BLaER1 (cell line): ENCODE measurements around the gene ZC3HAV1.

Source experiments
- H3K27ac ChIP-seq: shearing (Covaris generic); formaldehyde crosslinking; 2 replicates; pipeline ENCODE4 v1.8.1; 2022
- H3K27me3 ChIP-seq: shearing (Covaris generic); formaldehyde crosslinking; 2 replicates; pipeline ENCODE4 v1.8.1; 2022
- H3K36me3 ChIP-seq: shearing (Covaris generic); formaldehyde crosslinking; 2 replicates; pipeline ENCODE4 v1.8.1; 2022
- H3K4me1 ChIP-seq: shearing (Covaris generic); formaldehyde crosslinking; 2 replicates; pipeline ENCODE4 v1.8.1; 2022
- H3K4me2 ChIP-seq: shearing (Covaris generic); formaldehyde crosslinking; 2 replicates; pipeline ENCODE4 v1.8.1; 2022
- H3K4me3 ChIP-seq: shearing (Covaris generic); formaldehyde crosslinking; 2 replicates; pipeline ENCODE4 v1.8.1; 2022
- H3K9ac ChIP-seq: shearing (Covaris generic); formaldehyde crosslinking; 2 replicates; pipeline ENCODE4 v1.8.1; 2022
- H3K9me3 ChIP-seq: shearing (Covaris generic); formaldehyde crosslinking; 2 replicates; pipeline ENCODE4 v1.8.1; 2022
- H4K20me1 ChIP-seq: shearing (Covaris generic); formaldehyde crosslinking; 2 replicates; pipeline ENCODE4 v1.8.1; 2022
- Cebpa-rat ChIP-seq: shearing (Covaris generic); IDR thresholded peaks from 2 replicates; pipeline ENCODE4 v1.8.1; 2022

Gene ZC3HAV1

GRCh38 chr7:139124084-139124914 lies 14.8 kb upstream of the ZC3HAV1 start:
- Histone ChIP-seq H3K27ac (no peak overlapping the region), H4K20me1 (no peaks in the 10 kb centered on the region), H3K36me3 (no peaks in the 10 kb centered on the region), H3K4me2 (no peak overlapping the region), H3K27me3 (no peaks in the 10 kb centered on the region), H3K9me3 (no peaks in the 10 kb centered on the region), H3K9ac (no peak overlapping the region), H3K4me3 (no peak overlapping the region), H3K4me1 (no peaks in the 10 kb centered on the region)
- no peak for TF ChIP-seq Cebpa-rat

GRCh38 chr7:139119486-139119849 lies 9.9 kb upstream of the ZC3HAV1 start:
- Histone ChIP-seq H3K4me3 (no peak overlapping the region), H3K36me3 (no peaks in the 10 kb centered on the region), H3K4me1 (no peaks in the 10 kb centered on the region), H3K27ac (no peak overlapping the region), H3K9me3 (no peaks in the 10 kb centered on the region), H3K9ac (no peak overlapping the region), H3K27me3 (no peaks in the 10 kb centered on the region), H3K4me2 (no peak overlapping the region), H4K20me1 (no peaks in the 10 kb centered on the region)
- TF ChIP-seq Cebpa-rat = no peak

- no peak overlapping the region for H3K27ac ChIP-seq
Observed at GRCh38 chr7:139118805-139119485, 9.4 kb upstream of the ZC3HAV1 start.

GRCh38 chr7:139118234-139118804 lies 8.8 kb upstream of the ZC3HAV1 start:
- Histone ChIP-seq H3K27ac (no peak overlapping the region), H3K9me3 (no peaks in the 10 kb centered on the region), H3K4me1 (no peaks in the 10 kb centered on the region), H3K4me2 (no peak overlapping the region), H3K9ac (no peak overlapping the region), H4K20me1 (no peaks in the 10 kb centered on the region), H3K36me3 (no peaks in the 10 kb centered on the region), H3K4me3 (no peak overlapping the region), H3K27me3 (no peaks in the 10 kb centered on the region)
- TF ChIP-seq Cebpa-rat = no peak

More at GRCh38 chr7:139118805-139119485, 9.4 kb upstream of the ZC3HAV1 start:
- Histone ChIP-seq H3K4me2 (no peak overlapping the region), H4K20me1 (no peaks in the 10 kb centered on the region), H3K4me3 (no peak overlapping the region), H3K36me3 (no peaks in the 10 kb centered on the region), H3K27me3 (no peaks in the 10 kb centered on the region), H3K9me3 (no peaks in the 10 kb centered on the region), H3K9ac (no peak overlapping the region), H3K4me1 (no peaks in the 10 kb centered on the region)
- TF ChIP-seq Cebpa-rat = no peak

GRCh38 chr7:139117599-139118233 lies 8.2 kb upstream of the ZC3HAV1 start:
- Histone ChIP-seq H3K4me2 (no peak overlapping the region), H3K36me3 (no peaks in the 10 kb centered on the region)
- TF ChIP-seq Cebpa-rat = no peak

GRCh38 chr7:139116999-139117398 lies 7.5 kb upstream of the ZC3HAV1 start:
- no peak overlapping the region for H3K4me2 ChIP-seq
- H3K4me1 ChIP-seq = 0 out of 2 replicates have a peak, but pooled peaks cover 3% of the 10 kb centered on the region
- H3K9me3 ChIP-seq = no peaks in the 10 kb centered on the region
- no peaks in the 10 kb centered on the region for H4K20me1 ChIP-seq
- H3K4me3 ChIP-seq = no peak overlapping the region
- H3K36me3 ChIP-seq = no peaks in the 10 kb centered on the region
- TF ChIP-seq Cebpa-rat = no peak
- no peak overlapping the region for H3K27ac ChIP-seq
- H3K9ac ChIP-seq = no peak overlapping the region
- H3K27me3 ChIP-seq = no peaks in the 10 kb centered on the region

More at GRCh38 chr7:139117599-139118233, 8.2 kb upstream of the ZC3HAV1 start:
- Histone ChIP-seq H3K27ac (no peak overlapping the region), H3K9ac (no peak overlapping the region), H3K4me3 (no peak overlapping the region), H3K4me1 (no peaks in the 10 kb centered on the region), H3K27me3 (no peaks in the 10 kb centered on the region), H3K9me3 (no peaks in the 10 kb centered on the region), H4K20me1 (no peaks in the 10 kb centered on the region)

GRCh38 chr7:139115104-139115503 lies 5.6 kb upstream of the ZC3HAV1 start:
- Histone ChIP-seq H3K27ac (no peak overlapping the region), H3K4me3 (no peak overlapping the region), H3K9ac (no peak overlapping the region), H4K20me1 (no peaks in the 10 kb centered on the region), H3K4me2 (no peak overlapping the region), H3K27me3 (no peaks in the 10 kb centered on the region), H3K4me1 (peaks cover 21% of the 10 kb centered on the region), H3K9me3 (no peaks in the 10 kb centered on the region), H3K36me3 (no peaks in the 10 kb centered on the region)
- TF ChIP-seq Cebpa-rat = no peak

- no peaks in the 10 kb centered on the region for H3K27me3 ChIP-seq
- H3K27ac ChIP-seq = no peak overlapping the region
- no peak overlapping the region for H3K4me3 ChIP-seq
Observed at GRCh38 chr7:139114585-139114984, 5.1 kb upstream of the ZC3HAV1 start.

GRCh38 chr7:139114018-139114417 lies 4.5 kb upstream of the ZC3HAV1 start:
- no peaks in the 10 kb centered on the region for H3K36me3 ChIP-seq
- no peak for TF ChIP-seq Cebpa-rat
- no peaks in the 10 kb centered on the region for H3K9me3 ChIP-seq
- H3K9ac ChIP-seq = no peak overlapping the region
- H3K4me3 ChIP-seq = no peak overlapping the region
- no peak overlapping the region for H3K27ac ChIP-seq
- peaks cover 4% of the 10 kb centered on the region for H4K20me1 ChIP-seq
- H3K27me3 ChIP-seq = no peaks in the 10 kb centered on the region
- no peak overlapping the region for H3K4me2 ChIP-seq
- H3K4me1 ChIP-seq = peaks cover 24% of the 10 kb centered on the region

More at GRCh38 chr7:139114585-139114984, 5.1 kb upstream of the ZC3HAV1 start:
- no peaks in the 10 kb centered on the region for H3K36me3 ChIP-seq
- no peaks in the 10 kb centered on the region for H3K9me3 ChIP-seq
- no peak for TF ChIP-seq Cebpa-rat
- no peak overlapping the region for H3K9ac ChIP-seq
- peaks cover 24% of the 10 kb centered on the region for H3K4me1 ChIP-seq
- no peak overlapping the region for H3K4me2 ChIP-seq
- H4K20me1 ChIP-seq = no peaks in the 10 kb centered on the region
